SK-N-SH (cell line): Measurements from ENCODE around the gene USP40.

ENCODE experiments used
- CTCF ChIP-seq: fragments of 200-600 bp; sonication (generic); IDR thresholded peaks from 2 replicates; pipeline ENCODE4 v1.6.1; 2017; ENCODE audit warnings: antibody characterized with exemption, mild to moderate bottlenecking, moderate library complexity
- EZH2phosphoT487 ChIP-seq: fragments of 200-600 bp; sonication (generic); IDR thresholded peaks from 2 replicates; pipeline ENCODE4 v1.6.1; 2017; ENCODE audit warnings: low read depth, mixed run types, mild to moderate bottlenecking, antibody characterized with exemption, moderate library complexity, borderline replicate concordance
- YY1 ChIP-seq: IDR thresholded peaks from 2 replicates; pipeline ENCODE4 v1.4.0; 2012; ENCODE audit warnings: low read depth, mild to moderate bottlenecking

- TF ChIP-seq CTCF: no peak
- no peak for TF ChIP-seq EZH2phosphoT487
- TF ChIP-seq YY1: no peak
Measured at GRCh38 chr2:233453916-233454315, 112.7 kb downstream of the USP40 start.
